Measurements from ENCODE around the gene USP2.

The USP2 gene

DNA sequence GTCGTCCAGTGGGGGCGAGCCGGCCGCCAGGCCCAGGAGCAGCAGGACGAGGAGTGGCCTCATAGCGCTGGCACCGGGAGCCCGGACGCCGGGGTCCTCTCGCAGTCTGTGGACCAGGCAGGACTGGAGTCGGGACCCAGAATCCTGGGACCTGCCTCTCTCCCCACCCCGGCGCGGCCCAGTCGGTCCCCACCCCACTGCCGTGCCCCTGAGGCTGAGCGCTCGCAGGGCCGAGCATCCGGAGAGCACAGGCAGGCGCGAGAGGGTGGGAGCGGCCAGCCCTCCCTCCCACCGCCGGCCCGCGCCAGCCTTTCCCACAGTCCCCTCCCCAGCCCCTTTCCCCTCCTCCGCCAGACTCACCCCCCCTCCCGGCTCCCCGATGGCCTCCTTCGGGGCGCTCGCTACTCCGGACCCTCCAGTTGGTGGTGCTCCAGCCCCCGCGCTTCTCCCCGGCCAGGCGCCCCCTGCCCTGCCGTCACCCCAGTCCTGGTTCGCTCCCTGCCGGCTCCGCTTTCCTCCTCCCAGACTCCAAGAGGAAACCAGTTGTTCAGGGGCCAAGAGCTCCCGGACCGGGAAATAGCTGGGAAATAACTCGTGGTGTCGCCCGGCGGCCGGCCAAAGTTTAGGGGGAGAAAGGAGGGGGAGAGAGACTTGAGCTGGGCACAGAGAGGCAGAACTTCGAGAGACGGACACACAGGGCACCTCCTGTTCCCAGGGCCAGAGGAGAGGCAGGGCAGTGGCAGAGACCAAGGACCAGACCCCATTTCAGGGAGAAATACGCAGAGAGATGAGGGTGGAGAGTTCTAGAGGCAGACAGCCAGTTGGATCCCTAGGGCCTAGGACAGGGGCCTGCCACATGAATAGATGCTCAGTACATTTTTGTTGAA is 40.9 kb downstream of the USP2 start, which contains the start of gene C1QTNF5:
Gene C1QTNF5 (minus strand): TSS at position 549 of the 887 bp plus-strand sequence. CDS start 486 bp downstream, at position 63.
- DNase-seq, result peak; percentile 72

GRCh38 chr11:119339589-119340334 is 41.7 kb downstream of the USP2 start:
- DNase-seq, result peak; percentile 64

GRCh38 chr11:119338965-119339588 is 42.4 kb downstream of the USP2 start:
- DNase-seq, result no peak

DNA sequence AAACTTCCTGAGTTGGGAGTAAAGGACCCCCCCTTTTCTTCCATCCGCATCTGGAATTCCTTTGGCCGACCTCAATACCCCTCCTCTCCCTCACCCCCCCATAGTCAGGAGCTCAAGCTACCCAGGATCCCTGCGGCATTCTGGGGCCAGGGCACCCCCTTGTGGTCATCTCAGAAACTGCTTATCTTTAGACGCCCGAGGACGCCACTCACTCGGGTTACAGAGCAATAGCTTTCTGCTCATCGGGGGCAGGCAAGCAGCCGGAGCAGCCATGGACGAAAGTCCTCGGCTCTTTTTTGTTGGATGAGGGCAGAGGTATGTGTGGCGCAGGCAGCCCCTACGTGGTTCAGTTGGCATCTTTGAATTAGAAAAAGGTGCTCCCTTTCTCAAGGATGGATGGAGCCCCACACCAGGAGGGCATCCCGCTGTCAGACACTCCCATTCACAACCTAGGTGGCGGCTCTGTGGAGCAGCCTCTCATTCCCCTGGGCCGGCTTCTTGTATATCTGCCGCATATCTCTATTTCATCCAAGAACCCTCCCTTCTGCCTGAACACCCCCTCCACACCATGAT is 43.1 kb downstream of the USP2 start:
- peak; percentile 86 for DNase-seq

GRCh38 chr11:119337581-119338317 is 43.7 kb downstream of the USP2 start:
- peak; percentile 83 for DNase-seq

- DNase-seq, result no peak
Measured at GRCh38 chr11:119336744-119337469, 44.6 kb downstream of the USP2 start.

GRCh38 chr11:119335655-119336543 is 45.6 kb downstream of the USP2 start:
- DNase-seq, result no peak

DNA sequence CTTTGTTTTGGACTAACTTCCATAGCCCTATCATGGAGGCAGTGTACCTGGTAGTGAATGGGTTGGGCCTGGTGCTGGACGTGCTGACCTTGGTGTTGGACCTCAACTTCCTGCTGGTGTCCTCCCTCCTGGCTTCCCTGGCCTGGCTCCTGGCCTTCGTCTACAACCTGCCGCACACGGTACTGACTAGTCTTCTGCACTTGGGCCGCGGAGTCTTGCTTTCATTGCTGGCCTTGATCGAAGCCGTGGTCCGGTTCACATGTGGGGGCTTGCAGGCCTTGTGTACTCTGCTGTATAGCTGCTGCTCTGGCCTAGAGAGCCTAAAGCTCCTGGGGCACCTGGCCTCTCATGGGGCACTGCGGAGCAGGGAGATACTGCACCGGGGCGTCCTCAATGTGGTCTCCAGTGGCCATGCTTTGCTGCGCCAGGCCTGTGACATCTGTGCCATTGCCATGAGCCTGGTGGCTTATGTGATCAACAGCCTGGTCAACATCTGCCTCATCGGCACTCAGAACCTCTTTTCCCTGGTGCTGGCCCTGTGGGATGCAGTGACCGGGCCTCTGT is 46.3 kb downstream of the USP2 start:
- no peak for DNase-seq

DNA sequence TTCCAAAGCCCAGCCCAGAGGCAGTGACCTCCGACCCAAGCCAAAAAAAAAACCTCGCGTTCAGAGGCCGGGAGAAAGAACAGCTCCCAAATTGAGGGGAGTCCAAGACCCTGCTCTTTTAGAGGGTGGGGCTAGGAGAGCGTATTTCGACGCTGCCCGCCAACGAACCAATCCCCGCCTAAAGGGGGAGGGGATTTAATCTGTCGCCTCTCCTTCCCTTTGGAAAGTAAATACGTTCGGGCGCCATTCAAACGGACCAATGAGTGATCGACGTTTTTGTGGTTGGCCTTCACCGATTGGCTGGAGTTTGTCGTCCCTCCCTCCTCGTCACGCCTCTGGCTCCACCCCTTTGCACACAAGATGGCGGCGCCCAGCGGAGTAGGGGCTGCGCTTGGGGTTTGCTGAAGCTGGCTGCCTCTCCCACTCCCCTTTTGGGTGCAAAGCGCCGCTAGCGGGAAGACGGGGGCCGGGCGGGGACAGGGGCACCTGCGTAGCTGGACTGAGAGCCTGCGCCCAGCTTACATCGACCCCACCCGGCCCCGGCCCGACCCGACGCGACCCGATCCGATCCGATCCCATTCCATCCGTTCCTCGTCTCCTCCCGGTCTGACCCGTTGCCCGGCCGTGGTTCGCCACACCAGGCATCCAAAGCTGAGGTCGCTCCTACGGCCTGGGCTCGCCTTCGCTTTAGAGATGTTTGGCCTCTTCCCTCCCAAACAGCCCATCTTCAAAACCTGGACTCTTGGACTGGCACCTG is 47.1 kb downstream of the USP2 start, which contains the start of gene RNF26:
Gene RNF26 (plus strand): TSS at position 354 of the 757 bp plus-strand sequence. CDS start 596 bp downstream, outside the sequence.
- peak; percentile 99 for DNase-seq

DNA sequence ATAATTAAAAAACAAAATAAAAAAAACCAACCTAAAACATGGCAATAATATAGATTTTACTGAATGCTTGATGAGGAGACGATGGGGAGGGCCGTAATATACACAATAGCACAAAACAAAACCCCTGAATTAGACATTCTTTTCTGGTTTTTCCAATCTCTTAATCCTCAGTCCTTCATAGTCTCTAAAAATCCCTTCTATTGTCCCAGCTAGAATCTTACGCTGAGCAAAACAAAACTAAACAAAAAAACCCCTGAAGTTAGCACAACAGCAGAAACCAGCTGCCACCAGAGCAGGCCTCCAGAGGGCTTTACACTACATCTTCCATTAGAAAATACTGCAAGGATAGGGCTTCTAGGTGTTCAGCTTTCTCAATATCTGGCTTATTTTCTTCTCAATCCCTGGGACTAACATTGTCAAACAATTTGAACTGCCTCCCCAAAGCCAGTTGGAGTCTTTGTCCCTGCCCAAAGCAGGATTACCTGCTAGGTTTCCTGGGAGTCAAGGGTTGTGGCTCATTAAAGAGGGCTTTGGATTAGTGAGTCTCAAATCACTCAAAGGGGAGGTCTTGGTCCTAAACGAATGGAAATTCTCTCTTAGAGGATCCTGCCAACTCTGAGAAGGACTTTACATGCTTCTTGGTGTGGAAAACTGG is 49.3 kb downstream of the USP2 start:
- no peak for DNase-seq

- no peak for DNase-seq
Measured at GRCh38 chr11:119330237-119330636, 51.3 kb downstream of the USP2 start.

GRCh38 chr11:119329320-119329719 is 52.2 kb downstream of the USP2 start:
- no peak for DNase-seq

- DNase-seq, result no peak
Measured at GRCh38 chr11:119324189-119324588, 57.3 kb downstream of the USP2 start.

GRCh38 chr11:119323532-119324033 is 57.9 kb downstream of the USP2 start:
- peak; percentile 69 for DNase-seq

- no peak for DNase-seq
Measured at GRCh38 chr11:119322921-119323531, 58.5 kb downstream of the USP2 start.

DNA sequence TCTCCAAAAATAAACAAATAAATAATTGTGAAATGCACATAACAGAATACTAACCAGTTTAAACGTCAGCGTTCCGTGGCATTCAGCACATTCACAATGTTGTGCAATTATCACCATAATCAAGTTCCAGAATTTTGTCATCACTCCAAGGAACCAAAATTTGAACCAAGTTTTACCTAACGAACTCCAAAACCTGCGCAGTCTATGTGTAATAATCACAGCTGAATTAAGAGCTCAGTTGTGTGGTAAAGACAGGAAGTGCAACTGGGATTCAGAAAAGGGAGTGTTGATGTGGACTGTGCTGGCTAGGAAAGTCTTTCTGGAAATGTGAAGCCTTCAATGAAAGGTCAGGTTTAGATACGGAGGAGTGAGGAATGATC is 59.1 kb downstream of the USP2 start:
- no peak for DNase-seq

DNA sequence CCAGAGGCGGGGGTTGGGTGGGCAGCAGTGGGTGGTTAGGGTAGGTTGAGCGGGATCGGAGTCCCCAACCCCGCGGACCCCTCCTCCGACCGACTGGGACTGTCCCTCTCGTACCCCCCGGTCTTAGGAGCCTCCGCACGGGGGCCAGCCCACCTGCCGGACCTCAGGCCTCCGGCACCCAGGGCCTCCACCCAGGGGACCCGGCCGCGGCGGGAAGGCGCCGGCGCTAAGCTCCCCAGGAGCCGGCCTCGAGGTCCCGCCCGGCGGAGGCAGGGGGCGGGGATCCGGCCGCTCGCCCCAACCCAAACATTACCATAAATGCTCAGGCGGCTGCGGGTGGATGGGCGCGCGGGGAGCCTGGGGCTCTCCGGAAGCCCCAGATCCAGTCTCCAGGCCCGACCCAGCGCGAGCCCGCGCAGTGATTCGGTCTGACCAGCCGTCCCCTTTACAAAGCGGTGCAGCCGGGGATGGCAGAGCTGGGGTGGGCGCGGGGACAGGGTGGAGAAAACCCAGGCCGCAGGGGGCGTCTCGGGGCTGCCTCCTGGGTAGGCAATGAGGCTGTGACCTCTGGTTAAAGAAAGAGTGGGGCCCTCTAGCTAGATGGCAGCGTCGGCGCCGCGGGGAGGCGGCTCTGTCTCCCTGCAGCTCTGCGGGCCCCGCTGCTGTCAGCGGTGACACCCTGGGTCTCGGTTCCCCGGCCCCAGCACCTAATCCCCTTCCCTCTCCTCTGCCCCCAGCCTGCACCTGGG is 60.5 kb downstream of the USP2 start:
- peak; percentile 75 for DNase-seq

All from EL (cell line).